Ovary (tissue), 9 donors: ENCODE data around the gene HMGCS2. TPM values are rescaled to one million over a fixed set of nuclear protein-coding genes. Genes with fewer than 3 reads are reported as not detected.

ENCODE experiments used
- DNase-seq, 5 donors: peaks; one replicate each; pipeline ENCODE4 v3.0.0-alpha.2; 2019 to 2020
- H3K27ac ChIP-seq, 2 donors: fragments of 200-600 bp; one replicate each; pipeline versions ENCODE4 v1.5.1 to v1.8.0; 2019 to 2022
- H3K27me3 ChIP-seq: fragments of 200-600 bp; one replicate; pipeline ENCODE4 v1.8.0; 2022
- H3K36me3 ChIP-seq: fragments of 200-600 bp; sonication (generic); one replicate; pipeline ENCODE4 v1.5.1; 2019
- H3K4me1 ChIP-seq: one replicate; pipeline ENCODE4 v1.8.1; 2013; ENCODE audit warnings: mild to moderate bottlenecking, moderate library complexity; ENCODE audit not compliant: insufficient read depth
- H3K4me3 ChIP-seq: fragments of 200-600 bp; sonication (generic); one replicate; pipeline ENCODE4 v1.5.1; 2017
- H3K9me3 ChIP-seq, 2 donors: fragments of 200-600 bp in 1 of 2; sonication (generic) in 1 of 2; one replicate each; pipeline versions ENCODE4 v1.5.1 to v1.8.1; 2013 to 2019; ENCODE audit warnings: mild to moderate bottlenecking in 1 of 2, moderate library complexity in 1 of 2
- CTCF ChIP-seq, 3 donors: fragments of 450-650 bp in 2 of 3; fragments of 200-600 bp in 1 of 3; IDR thresholded peaks; one replicate each; pipeline versions ENCODE4 v1.5.1 to v1.8.0; 2016 to 2022; ENCODE audit warnings: antibody characterized with exemption in 3 of 3, mild to moderate bottlenecking in 1 of 3
- EP300 ChIP-seq: sonication (generic); formaldehyde crosslinking; IDR thresholded peaks from one replicate; pipeline ENCODE4 v1.6.1; 2017; ENCODE audit warnings: antibody characterized with exemption
- POLR2A ChIP-seq: fragments of 450-650 bp; IDR thresholded peaks from one replicate; pipeline ENCODE4 v1.6.1; 2017; ENCODE audit warnings: antibody characterized with exemption, mild to moderate bottlenecking, moderate library complexity
- WGBS, 3 donors: extraction: QIAGEN DNeasy Blood & Tissue Kit in 1 of 3; methylation state at CpG; one replicate each; pipeline versions ENCODE4 v1.1.5 to v1.1.7; 2013 to 2017; 5-methylcytosine and 5-hydroxymethylcytosine counted together
- intact Hi-C, 4 donors: fragments of 100-400 bp; cut with DNase I; formaldehyde crosslinking; loops; one replicate each; pipeline versions ENCODE4 v1.11.0 to v1.15.1; 2022 to 2023
- polyA plus RNA-seq, 2 donors: library from polyadenylated mRNA; stranded (reverse); fragments of 200-250 nt in 1 of 2; fragments of 350-450 nt in 1 of 2; fragmentation: Illumina TruSeq in 1 of 2; extraction: RNeasy Lipid Tissue Mini Kit (QIAGEN cat#74804) in 1 of 2; gene quantifications; one replicate each; pipeline ENCODE4 v1.2.3, GENCODE V29; 2013 to 2014
- total RNA-seq, 7 donors: library from RNA; depleted of rRNA in 2 of 7; stranded (reverse); fragments of >200 nt in 2 of 7; fragmentation: NEBNext Ultra II Directional in 3 of 7; extraction: Animal tissue kit (Norgen Biotek cat#: 25700) in 3 of 7; gene quantifications; one replicate each; pipeline versions ENCODE4 v1.1.0 to v1.2.4, GENCODE V29; 2016 to 2023
- donor health status: DM: no; HTN: no; CAD: no; lungs with moderate emphysema.
- donor health status: DM: no; HTN: no; CAD: no.
- donor health status: Bipolar disorder and iron deficiency.
- donor health status: DM: yes; HTN: yes; CAD: no.
- donor health status: DM: no; HTN: no; CAD: no.
- donor health status: DM: yes; HTN: yes; CAD: no.

Gene HMGCS2
- total and polyA plus RNA-seq, 9 donors, result 0.12 to 1.7 (median 0.30) TPM; not detected in 2

GRCh38 chr1:119766374-119766794 is 2.3 kb downstream of the HMGCS2 start:
- TF ChIP-seq CTCF (IDR thresholded peaks at IDR 0.05), result no peak
- no peak for TF ChIP-seq POLR2A
- no peak for TF ChIP-seq EP300
- H3K4me3 ChIP-seq, result no peak overlapping the region
- H3K27ac ChIP-seq, result no peak overlapping the region
- H3K9me3 ChIP-seq, result no peaks in the 10 kb centered on the region
- no peaks in the 10 kb centered on the region for H3K27me3 ChIP-seq
- H3K4me1 ChIP-seq, result no peaks in the 10 kb centered on the region
- no peak for DNase-seq
- WGBS, 3 donors, result 3 to 13% (median 8%) methylated on average over 4 of the region's 4 CpGs
- H3K36me3 ChIP-seq, result no peaks in the 10 kb centered on the region
- intact Hi-C loops, result no loop called here

GRCh38 chr1:119764220-119764619 is 4.5 kb downstream of the HMGCS2 start:
- no peaks in the 10 kb centered on the region for H3K4me1 ChIP-seq
- H3K9me3 ChIP-seq, result no peaks in the 10 kb centered on the region
- WGBS, 3 donors, result 79 to 94% (median 87%) methylated on average over 6 of the region's 6 CpGs
- DNase-seq, result no peak
- H3K27ac ChIP-seq, result no peak overlapping the region
- no peak for TF ChIP-seq CTCF (IDR thresholded peaks at IDR 0.05)
- TF ChIP-seq POLR2A, result no peak
- TF ChIP-seq EP300, result no peak
- no peaks in the 10 kb centered on the region for H3K27me3 ChIP-seq
- intact Hi-C loops, result no loop called here
- no peaks in the 10 kb centered on the region for H3K36me3 ChIP-seq
- H3K4me3 ChIP-seq, result no peak overlapping the region

GRCh38 chr1:119762953-119763352 is 5.8 kb downstream of the HMGCS2 start:
- TF ChIP-seq POLR2A (no peak), EP300 (no peak), CTCF (IDR thresholded peaks at IDR 0.05) (no peak)
- H3K36me3 ChIP-seq, result no peaks in the 10 kb centered on the region
- no peaks in the 10 kb centered on the region for H3K9me3 ChIP-seq
- H3K4me1 ChIP-seq, result no peaks in the 10 kb centered on the region
- DNase-seq, result no peak
- no peak overlapping the region for H3K4me3 ChIP-seq
- no peaks in the 10 kb centered on the region for H3K27me3 ChIP-seq
- WGBS, 3 donors, result 67 to 78% (median 75%) methylated on average over 1 of the region's 1 CpG
- no peak overlapping the region for H3K27ac ChIP-seq
- intact Hi-C loops, result no loop called here

GRCh38 chr1:119762409-119762808 is 6.3 kb downstream of the HMGCS2 start:
- no peak for TF ChIP-seq POLR2A
- no peak for TF ChIP-seq EP300
- no peak for TF ChIP-seq CTCF (IDR thresholded peaks at IDR 0.05)
- Histone ChIP-seq H3K4me1 (no peaks in the 10 kb centered on the region), H3K27ac (no peak overlapping the region), H3K4me3 (no peak overlapping the region), H3K36me3 (no peaks in the 10 kb centered on the region), H3K9me3 (no peaks in the 10 kb centered on the region), H3K27me3 (no peaks in the 10 kb centered on the region)
- DNase-seq, result no peak
- WGBS, 3 donors, result 73 to 84% (median 82%) methylated on average over 1 of the region's 1 CpG
- intact Hi-C loops, result no loop called here
